IMR-90 (cell line): ENCODE measurements around the gene CPSF7. TPM values are rescaled to one million over a fixed set of nuclear protein-coding genes. Genes with fewer than 3 reads are reported as not detected.

ENCODE experiments used
- ATAC-seq: fragments of 200-7000 bp; cut with Tn5 transposase; 2 replicates; pipeline ENCODE4 v1.9.1; 2020; ENCODE audit warnings: low read depth, mild to moderate bottlenecking, moderate library complexity
- BruUV-seq: library from RNA; stranded (reverse); fragments of 400-500 nt; replicated peaks from 2 replicates; lab custom pipeline; 2021; lab: Mats Ljungman, UMichigan
- CTCF ChIA-PET: fragments of 300-600 bp; formaldehyde crosslinking; extraction: SDS; loops from one replicate; lab custom pipeline; 2021; ENCODE audit warnings: antibody characterized with exemption; lab: Yijun Ruan, JAX
- POLR2A ChIA-PET: fragments of 300-600 bp; sonication (Branson Sonifier 250); formaldehyde crosslinking; loops from one replicate; lab custom pipeline; 2022; ENCODE audit warnings: antibody characterized with exemption; ENCODE audit not compliant: unreplicated experiment; lab: Charles Lee
- DNase-seq: peaks from one replicate; pipeline ENCODE4 v3.0.0; 2013
- H2AFZ ChIP-seq: replicated peaks from 2 replicates; pipeline ENCODE3; 2013; ENCODE audit warnings: low read length, mild to moderate bottlenecking; ENCODE audit not compliant: poor library complexity
- H2AK5ac ChIP-seq: 2 replicates; pipeline ENCODE4 v1.6.1; 2013; ENCODE audit warnings: low read depth, low read length, inconsistent platforms
- H2AK9ac ChIP-seq: replicated peaks from 2 replicates; pipeline ENCODE3; 2013; ENCODE audit warnings: mild to moderate bottlenecking, low read depth, low read length, moderate library complexity; ENCODE audit not compliant: poor library complexity
- H2BK120ac ChIP-seq: 2 replicates; pipeline ENCODE4 v1.6.1; 2013; ENCODE audit warnings: low read depth, low read length, inconsistent platforms
- H2BK15ac ChIP-seq: 3 replicates; pipeline ENCODE4 v1.6.1; 2013; ENCODE audit warnings: low read depth, low read length, inconsistent platforms
- H2BK20ac ChIP-seq: 2 replicates; pipeline ENCODE4 v1.6.1; 2013; ENCODE audit warnings: low read depth, mild to moderate bottlenecking, inconsistent platforms, low read length, moderate library complexity
- H2BK5ac ChIP-seq: 2 replicates; pipeline ENCODE4 v1.6.1; 2013; ENCODE audit warnings: mild to moderate bottlenecking, low read depth, low read length, inconsistent platforms; ENCODE audit not compliant: poor library complexity, severe bottlenecking
- H3K14ac ChIP-seq: replicated peaks from 2 replicates; pipeline ENCODE4 v1.6.1; 2013; ENCODE audit warnings: low read depth, low read length, inconsistent platforms
- H3K18ac ChIP-seq: 2 replicates; pipeline ENCODE4 v1.6.1; 2013; ENCODE audit warnings: low read depth, low read length, control low read depth
- H3K23ac ChIP-seq: 2 replicates; pipeline ENCODE4 v1.6.1; 2013; ENCODE audit warnings: low read depth, low read length, inconsistent platforms
- H3K27ac ChIP-seq: 2 replicates; pipeline ENCODE4 v1.5.1; 2013; ENCODE audit warnings: mild to moderate bottlenecking, control low read depth, low read length; ENCODE audit not compliant: insufficient read depth
- H3K27me3 ChIP-seq: 2 replicates; pipeline ENCODE4 v1.6.1; 2013; ENCODE audit warnings: low read length; ENCODE audit not compliant: control insufficient read depth, insufficient read depth
- H3K36me3 ChIP-seq: 2 replicates; pipeline ENCODE4 v1.6.1; 2013; ENCODE audit warnings: low read length, mixed read lengths; ENCODE audit not compliant: control insufficient read depth, insufficient read depth
- H3K4ac ChIP-seq: 2 replicates; pipeline ENCODE4 v1.6.1; 2013; ENCODE audit warnings: low read depth, low read length, inconsistent platforms
- H3K4me1 ChIP-seq: 2 replicates; pipeline ENCODE4 v1.6.1; 2013; ENCODE audit warnings: low read length, mixed read lengths; ENCODE audit not compliant: control insufficient read depth, insufficient read depth
- H3K4me2 ChIP-seq: 2 replicates; pipeline ENCODE4 v1.6.1; 2013; ENCODE audit warnings: low read depth, mild to moderate bottlenecking, control low read depth, low read length, moderate library complexity
- H3K4me3 ChIP-seq: 2 replicates; pipeline ENCODE4 v1.5.1; 2013; ENCODE audit warnings: low read depth, mild to moderate bottlenecking, control low read depth, low read length, moderate library complexity; ENCODE audit not compliant: insufficient read depth
- H3K56ac ChIP-seq: 2 replicates; pipeline ENCODE4 v1.6.1; 2013; ENCODE audit warnings: low read length, inconsistent platforms; ENCODE audit not compliant: insufficient read depth; ENCODE audit errors: extremely low read depth
- H3K79me1 ChIP-seq, 2 experiments: 2 replicates each; pipeline ENCODE4 v1.6.1; 2013; ENCODE audit warnings: low read length in 2 of 2, inconsistent platforms in 1 of 2, low read depth in 1 of 2
- H3K9ac ChIP-seq: 2 replicates; pipeline ENCODE4 v1.6.1; 2013; ENCODE audit warnings: low read depth, low read length, control low read depth
- H3K9me1 ChIP-seq: 2 replicates; pipeline ENCODE4 v1.6.1; 2013; ENCODE audit warnings: low read length, inconsistent platforms; ENCODE audit not compliant: insufficient read depth
- H3K9me3 ChIP-seq: 2 replicates; pipeline ENCODE4 v1.6.1; 2013; ENCODE audit warnings: low read length; ENCODE audit not compliant: control insufficient read depth, insufficient read depth
- H4K20me1 ChIP-seq: 2 replicates; pipeline ENCODE4 v1.6.1; 2013; ENCODE audit warnings: low read length, inconsistent platforms; ENCODE audit not compliant: insufficient read depth
- H4K5ac ChIP-seq: 2 replicates; pipeline ENCODE4 v1.6.1; 2013; ENCODE audit warnings: mild to moderate bottlenecking, low read depth, low read length, control low read depth
- H4K8ac ChIP-seq, 2 experiments: 2 replicates each; pipeline ENCODE4 v1.6.1; 2013; ENCODE audit warnings: low read depth in 2 of 2, low read length in 2 of 2, control low read depth in 1 of 2, inconsistent platforms in 1 of 2
- H4K91ac ChIP-seq: 2 replicates; pipeline ENCODE4 v1.6.1; 2013; ENCODE audit warnings: low read depth, low read length, inconsistent platforms; ENCODE audit not compliant: insufficient read depth
- BHLHE40 ChIP-seq: fragments of 150-350 bp; IDR thresholded peaks from 2 replicates; pipeline ENCODE4 v1.6.1; 2016; ENCODE audit warnings: mild to moderate bottlenecking, low read depth, low read length
- CEBPB ChIP-seq: IDR thresholded peaks from 2 replicates; pipeline ENCODE4 v1.6.1; 2012; ENCODE audit warnings: low read depth, low read length, improper control_type of control experiment
- CHD1 ChIP-seq: IDR thresholded peaks from 2 replicates; pipeline ENCODE4 v1.6.1; 2012; ENCODE audit warnings: low read depth, low read length, improper control_type of control experiment
- ELK1 ChIP-seq: fragments of 150-350 bp; IDR thresholded peaks from 2 replicates; pipeline ENCODE4 v1.6.1; 2016; ENCODE audit warnings: low read depth, mild to moderate bottlenecking, low read length, moderate library complexity, borderline replicate concordance
- FOS ChIP-seq: fragments of 150-350 bp; IDR thresholded peaks from 2 replicates; pipeline ENCODE4 v1.6.1; 2016; ENCODE audit warnings: low read depth, low read length
- MAFK ChIP-seq: IDR thresholded peaks from 2 replicates; pipeline ENCODE4 v1.6.1; 2012; ENCODE audit warnings: low read depth, low read length, improper control_type of control experiment
- MAZ ChIP-seq: IDR thresholded peaks from 2 replicates; pipeline ENCODE4 v1.6.1; 2012; ENCODE audit warnings: low read depth, mild to moderate bottlenecking, low read length, improper control_type of control experiment, moderate library complexity, borderline replicate concordance
- MXI1 ChIP-seq: IDR thresholded peaks from 2 replicates; pipeline ENCODE4 v1.6.1; 2012; ENCODE audit warnings: low read depth, mild to moderate bottlenecking, low read length, moderate library complexity, borderline replicate concordance
- NFE2L2 ChIP-seq: fragments of 150-350 bp; IDR thresholded peaks from 2 replicates; pipeline ENCODE4 v1.6.1; 2016; ENCODE audit warnings: low read depth, mild to moderate bottlenecking, low read length
- POLR2A ChIP-seq: IDR thresholded peaks from 2 replicates; pipeline ENCODE4 v1.6.1; 2012; ENCODE audit warnings: mild to moderate bottlenecking, low read depth, low read length
- RAD21 ChIP-seq: IDR thresholded peaks from 2 replicates; pipeline ENCODE4 v1.6.1; 2012; ENCODE audit warnings: low read length, improper control_type of control experiment
- RCOR1 ChIP-seq: IDR thresholded peaks from 2 replicates; pipeline ENCODE4 v1.6.1; 2012; ENCODE audit warnings: mild to moderate bottlenecking, low read length, improper control_type of control experiment; ENCODE audit not compliant: insufficient replicate concordance
- RFX5 ChIP-seq: IDR thresholded peaks from 2 replicates; pipeline ENCODE4 v1.8.0; 2012; ENCODE audit warnings: low read depth, mild to moderate bottlenecking, low read length, moderate library complexity
- SMC3 ChIP-seq: fragments of 150-350 bp; IDR thresholded peaks from 2 replicates; pipeline ENCODE4 v1.6.1; 2016; ENCODE audit warnings: low read depth, mild to moderate bottlenecking, antibody characterized with exemption, low read length, moderate library complexity
- USF2 ChIP-seq: fragments of 150-350 bp; IDR thresholded peaks from 2 replicates; pipeline ENCODE4 v1.6.1; 2017; ENCODE audit warnings: mild to moderate bottlenecking, antibody characterized with exemption, low read length, low read depth
- WGBS, 2 experiments: methylation state at CpG; one replicate each; pipeline versions ENCODE4 v1.1.5 to v1.1.7; 2013; ENCODE audit warnings: missing lambda C conversion rate in 2 of 2; ENCODE audit not compliant: insufficient read length in 1 of 2; ENCODE audit errors: extremely low coverage in 2 of 2; 5-methylcytosine and 5-hydroxymethylcytosine counted together
- dilution Hi-C: fragments of 300-500 bp; cut with HindIII; formaldehyde crosslinking; loops from one replicate; pipeline ENCODE4 v1.14.3; 2018; ENCODE audit warnings: low sequenced_read_pairs; ENCODE audit not compliant: unreplicated experiment
- in situ Hi-C: fragments of 300-500 bp; cut with MboI; formaldehyde crosslinking; loops from 3 replicates; pipeline ENCODE4 v1.14.3; 2019; ENCODE audit warnings: low sequenced_read_pairs, inconsistent platforms, mixed read lengths
- intact Hi-C: fragments of 100-400 bp; cut with micrococcal nuclease; formaldehyde crosslinking; loops from 2 replicates; pipeline ENCODE4 v1.10.0; 2022
- polyA plus RNA-seq, 3 experiments: library from polyadenylated mRNA; depleted of rRNA; stranded (reverse); fragments of >200 nt; gene quantifications; 2 replicates each; pipeline ENCODE4 v1.2.3, GENCODE V29; 2012; ENCODE audit warnings: low replicate concordance in 1 of 3
- total RNA-seq: library from RNA; depleted of rRNA; stranded (reverse); fragments of >200 nt; gene quantifications from 2 replicates; pipeline ENCODE4 v1.2.3, GENCODE V29; 2012

CPSF7 gene
- total and polyA plus RNA-seq, 2 of the 4 experiments (the other 2 are of a cell fraction) = 9.5 to 55.2 TPM

GRCh38 chr11:61372659-61373420 is 56.9 kb downstream of the CPSF7 start:
- no TSS peak for BruUV-seq
- H3K14ac ChIP-seq = no peak overlapping the region
- H2BK15ac ChIP-seq = no peak overlapping the region
- H3K36me3 ChIP-seq = peaks cover 14% of the 10 kb centered on the region
- H3K56ac ChIP-seq = no peak overlapping the region
- 100% methylated on average over 1 of the region's 8 CpGs; no CpG with 5 or more reads in 1 of the 2 experiments for WGBS, 2 experiments
- no peak overlapping the region for H3K9ac ChIP-seq
- H3K4ac ChIP-seq = no peak overlapping the region
- no peak overlapping the region for H3K4me2 ChIP-seq
- ChIA-PET CTCF (no interaction called here), POLR2A (no interaction called here)
- no peak overlapping the region for H2AK9ac ChIP-seq
- no peak overlapping the region for H4K8ac ChIP-seq
- ATAC-seq (no peak), DNase-seq (no peak)
- no peak overlapping the region for H3K18ac ChIP-seq
- dilution Hi-C loops (no loop called here), intact Hi-C loops (no loop called here), in situ Hi-C loops (no loop called here)
- no peak overlapping the region for H4K5ac ChIP-seq
- 0 out of 2 replicates have a peak, but pooled peaks cover 2% of the 10 kb centered on the region for H3K9me3 ChIP-seq
- H2BK120ac ChIP-seq = no peak overlapping the region
- H2AFZ ChIP-seq = no peak overlapping the region
- H2AK5ac ChIP-seq = no peak overlapping the region
- no peak overlapping the region for H3K27ac ChIP-seq
- no peak overlapping the region for H2BK5ac ChIP-seq
- H3K79me1 ChIP-seq = peaks cover 6 to 14% of the 10 kb centered on the region in 2 experiments; a peak in 3 of 4 replicates
- no peak overlapping the region for H3K4me3 ChIP-seq
- no peaks in the 10 kb centered on the region for H4K20me1 ChIP-seq
- H3K23ac ChIP-seq = no peak overlapping the region
- peaks cover under 1% of the 10 kb centered on the region; the same call in 1 of the 2 replicates for H3K9me1 ChIP-seq
- peaks cover 9% of the 10 kb centered on the region for H3K4me1 ChIP-seq
- H2BK20ac ChIP-seq = no peak overlapping the region
- no peaks in the 10 kb centered on the region for H3K27me3 ChIP-seq
- no peak overlapping the region for H4K91ac ChIP-seq
- TF ChIP-seq RCOR1 (no peak), CHD1 (no peak), BHLHE40 (no peak), ELK1 (no peak), SMC3 (no peak), USF2 (no peak), MAFK (no peak), RFX5 (no peak), MXI1 (no peak), MAZ (no peak), CEBPB (no peak), FOS (no peak), POLR2A (no peak), RAD21 (no peak), NFE2L2 (no peak)
